Transverse colon (tissue), 4 donors: ENCODE data around the gene STX8.

Source experiments
- POLR2AphosphoS5 ChIP-seq, 3 donors: sonication (generic); formaldehyde crosslinking; IDR thresholded peaks; one replicate each; pipeline ENCODE4 v1.6.1; 2016; ENCODE audit warnings: antibody characterized with exemption in 3 of 3
- TF ChIP-seq, protein P1 (sequence below), 5 experiments: fragments of 200-600 bp in 3 of 5; fragments of 450-650 bp in 2 of 5; sonication (generic) in 3 of 5; IDR thresholded peaks; 1 replicate in 2 of 5; 2 replicates in 3 of 5; pipeline ENCODE4 v1.5.1; 2016 to 2017; ENCODE audit warnings: antibody characterized with exemption in 5 of 5, inconsistent platforms in 3 of 5, mild to moderate bottlenecking in 2 of 5, moderate library complexity in 1 of 5

DNA sequence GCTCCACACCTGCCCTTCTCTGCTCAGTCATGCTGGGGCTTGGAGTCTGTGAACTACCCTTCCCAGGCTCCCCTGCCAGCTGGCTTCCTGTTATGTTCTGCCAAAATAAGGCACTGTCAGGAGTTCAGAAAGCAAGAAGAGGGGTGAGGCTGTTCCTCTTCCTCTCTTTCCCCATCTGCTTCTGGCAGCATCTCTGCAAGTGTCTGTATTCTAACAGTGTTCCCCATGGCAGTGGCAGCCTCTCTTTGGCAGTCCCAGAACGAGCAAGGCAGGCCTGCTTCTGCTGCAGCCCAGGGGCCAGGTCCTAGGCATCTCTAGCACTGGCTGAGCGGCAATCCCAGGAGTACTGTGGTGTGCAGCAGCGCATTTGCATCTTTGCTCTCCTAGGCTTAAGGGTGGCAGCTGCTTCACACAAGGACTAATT is 219.1 kb downstream of the STX8 start:
- TF ChIP-seq, protein P1, sequence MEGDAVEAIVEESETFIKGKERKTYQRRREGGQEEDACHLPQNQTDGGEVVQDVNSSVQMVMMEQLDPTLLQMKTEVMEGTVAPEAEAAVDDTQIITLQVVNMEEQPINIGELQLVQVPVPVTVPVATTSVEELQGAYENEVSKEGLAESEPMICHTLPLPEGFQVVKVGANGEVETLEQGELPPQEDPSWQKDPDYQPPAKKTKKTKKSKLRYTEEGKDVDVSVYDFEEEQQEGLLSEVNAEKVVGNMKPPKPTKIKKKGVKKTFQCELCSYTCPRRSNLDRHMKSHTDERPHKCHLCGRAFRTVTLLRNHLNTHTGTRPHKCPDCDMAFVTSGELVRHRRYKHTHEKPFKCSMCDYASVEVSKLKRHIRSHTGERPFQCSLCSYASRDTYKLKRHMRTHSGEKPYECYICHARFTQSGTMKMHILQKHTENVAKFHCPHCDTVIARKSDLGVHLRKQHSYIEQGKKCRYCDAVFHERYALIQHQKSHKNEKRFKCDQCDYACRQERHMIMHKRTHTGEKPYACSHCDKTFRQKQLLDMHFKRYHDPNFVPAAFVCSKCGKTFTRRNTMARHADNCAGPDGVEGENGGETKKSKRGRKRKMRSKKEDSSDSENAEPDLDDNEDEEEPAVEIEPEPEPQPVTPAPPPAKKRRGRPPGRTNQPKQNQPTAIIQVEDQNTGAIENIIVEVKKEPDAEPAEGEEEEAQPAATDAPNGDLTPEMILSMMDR (IDR thresholded peaks at IDR 0.05): no peak
- TF ChIP-seq POLR2AphosphoS5 (IDR thresholded peaks at IDR 0.05): no peak
